Mesenchymal stem cell (in vitro differentiated cells and primary cell): ENCODE data around the gene CPT1A.

ENCODE experiments used
- DNase-seq: peaks from one replicate; pipeline ENCODE4 v3.0.0-alpha.2; 2013
- H2AFZ ChIP-seq: one replicate; pipeline ENCODE4 v1.6.1; 2013; ENCODE audit warnings: low read depth, mild to moderate bottlenecking, control low read depth, inconsistent platforms, low read length, moderate library complexity
- H2AK5ac ChIP-seq: 2 replicates; pipeline ENCODE4 v1.6.1; 2013; ENCODE audit warnings: low read length, moderate library complexity, mild to moderate bottlenecking, inconsistent platforms; ENCODE audit not compliant: severe bottlenecking
- H2BK120ac ChIP-seq: one replicate; pipeline ENCODE4 v1.6.1; 2013; ENCODE audit warnings: low read depth, mild to moderate bottlenecking, inconsistent platforms, low read length, moderate library complexity
- H2BK12ac ChIP-seq, 2 experiments: one replicate each; pipeline ENCODE4 v1.6.1; 2013; ENCODE audit warnings: inconsistent platforms in 2 of 2, low read length in 2 of 2, mild to moderate bottlenecking in 2 of 2, moderate library complexity in 2 of 2, control low read depth in 1 of 2
- H2BK15ac ChIP-seq: one replicate; pipeline ENCODE4 v1.6.1; 2013; ENCODE audit warnings: mild to moderate bottlenecking, low read depth, inconsistent platforms; ENCODE audit not compliant: poor library complexity, severe bottlenecking
- H2BK5ac ChIP-seq: 2 replicates; pipeline ENCODE4 v1.6.1; 2013; ENCODE audit warnings: low read depth, mild to moderate bottlenecking, low read length, control low read depth, inconsistent platforms; ENCODE audit not compliant: poor library complexity, severe bottlenecking
- H3K14ac ChIP-seq, 2 experiments: one replicate each; pipeline ENCODE4 v1.6.1; 2013; ENCODE audit warnings: inconsistent platforms in 2 of 2, low read length in 2 of 2, control low read depth in 1 of 2, mild to moderate bottlenecking in 1 of 2, moderate library complexity in 1 of 2
- H3K18ac ChIP-seq, 2 experiments: one replicate each; pipeline ENCODE4 v1.6.1; 2013; ENCODE audit warnings: inconsistent platforms in 2 of 2, low read length in 2 of 2, control low read depth in 1 of 2, low read depth in 1 of 2, mild to moderate bottlenecking in 1 of 2
- H3K23ac ChIP-seq, 2 experiments: one replicate each; pipeline ENCODE4 v1.6.1; 2013; ENCODE audit warnings: inconsistent platforms in 2 of 2, low read length in 2 of 2, mild to moderate bottlenecking in 2 of 2, moderate library complexity in 2 of 2, control low read depth in 1 of 2
- H3K27ac ChIP-seq: 2 replicates; pipeline ENCODE4 v1.5.1; 2013; ENCODE audit warnings: mild to moderate bottlenecking, moderate library complexity, low read length, control low read depth, inconsistent platforms; ENCODE audit not compliant: poor library complexity, severe bottlenecking
- H3K27me3 ChIP-seq, 2 experiments: 2 replicates each; pipeline versions ENCODE4 v1.6.1 to v1.7.0; 2013; ENCODE audit warnings: low read length in 2 of 2, mild to moderate bottlenecking in 2 of 2, moderate library complexity in 2 of 2, control low read depth in 1 of 2, inconsistent platforms in 1 of 2; ENCODE audit not compliant: control insufficient read depth in 1 of 2, insufficient read depth in 1 of 2
- H3K36me3 ChIP-seq, 2 experiments: 2 replicates each; pipeline versions ENCODE4 v1.6.1 to v1.7.0; 2013; ENCODE audit warnings: low read length in 2 of 2, control low read depth in 1 of 2, inconsistent platforms in 1 of 2, low read depth in 1 of 2, mild to moderate bottlenecking in 1 of 2; ENCODE audit not compliant: insufficient read depth in 2 of 2, control insufficient read depth in 1 of 2
- H3K4ac ChIP-seq, 2 experiments: one replicate each; pipeline ENCODE4 v1.6.1; 2013; ENCODE audit warnings: inconsistent platforms in 2 of 2, low read length in 2 of 2, mild to moderate bottlenecking in 2 of 2, moderate library complexity in 2 of 2, control low read depth in 1 of 2, low read depth in 1 of 2
- H3K4me1 ChIP-seq: 2 replicates; pipeline ENCODE4 v1.6.1; 2013; ENCODE audit warnings: low read depth, low read length, control low read depth; ENCODE audit not compliant: control insufficient read depth, insufficient read depth
- H3K4me2 ChIP-seq: 2 replicates; pipeline ENCODE4 v1.6.1; 2013; ENCODE audit warnings: low read length, mild to moderate bottlenecking, inconsistent platforms; ENCODE audit not compliant: poor library complexity, severe bottlenecking
- H3K4me3 ChIP-seq, 2 experiments: 2 replicates each; pipeline versions ENCODE4 v1.5.1 to v1.7.0; 2013; ENCODE audit warnings: low read length in 2 of 2, mild to moderate bottlenecking in 2 of 2, control low read depth in 1 of 2, low read depth in 1 of 2; ENCODE audit not compliant: insufficient read depth in 1 of 2
- H3K79me1 ChIP-seq: replicated peaks from 2 replicates; pipeline ENCODE4 v1.6.1; 2013; ENCODE audit warnings: mild to moderate bottlenecking, control low read depth, low read length, inconsistent platforms; ENCODE audit not compliant: poor library complexity, severe bottlenecking
- H3K9ac ChIP-seq: 2 replicates; pipeline ENCODE4 v1.7.0; 2013; ENCODE audit warnings: mild to moderate bottlenecking, low read length, moderate library complexity
- H3K9me3 ChIP-seq: 2 replicates; pipeline ENCODE4 v1.7.0; 2013; ENCODE audit warnings: mild to moderate bottlenecking, low read length; ENCODE audit not compliant: control insufficient read depth
- H4K8ac ChIP-seq: one replicate; pipeline ENCODE4 v1.6.1; 2013; ENCODE audit warnings: inconsistent platforms, mild to moderate bottlenecking, low read length, moderate library complexity
- H4K91ac ChIP-seq: one replicate; pipeline ENCODE4 v1.6.1; 2013; ENCODE audit warnings: mild to moderate bottlenecking, low read length, inconsistent platforms
- WGBS: methylation state at CpG from one replicate; pipeline ENCODE4 v1.1.7; 2013; ENCODE audit warnings: mixed read lengths; 5-methylcytosine and 5-hydroxymethylcytosine counted together

The CPT1A gene

DNA sequence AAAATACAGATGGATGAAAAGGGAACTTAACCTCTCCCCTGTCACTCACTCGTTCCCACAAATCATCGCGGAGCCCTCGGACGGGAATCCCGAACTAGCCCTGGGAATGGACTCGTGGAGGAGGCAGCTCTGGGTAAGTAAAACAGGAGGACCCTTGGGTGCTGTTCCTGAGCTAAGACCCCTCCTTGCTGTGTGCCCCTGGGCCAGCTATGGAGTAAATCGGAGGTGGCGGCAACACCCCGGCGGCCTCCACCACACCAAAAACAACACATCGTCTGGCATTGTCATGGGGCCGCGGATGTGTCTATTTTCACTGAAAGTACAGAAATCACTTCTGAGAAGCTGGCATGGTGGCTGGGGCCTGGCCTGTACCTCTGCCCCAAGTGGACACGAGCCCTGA is 12.1 kb downstream of the CPT1A start:
- Histone ChIP-seq H3K27me3 (no peaks in the 10 kb centered on the region), H3K4me1 (peaks cover 10% of the 10 kb centered on the region), H3K18ac (no peak overlapping the region), H2AFZ (no peak overlapping the region), H3K9me3 (no peaks in the 10 kb centered on the region), H4K91ac (no peak overlapping the region), H3K4ac (no peak overlapping the region), H3K4me3 (no peak overlapping the region), H3K14ac (no peak overlapping the region), H4K8ac (no peak overlapping the region), H3K23ac (no peak overlapping the region), H2BK12ac (peak overlapping the region in 1 of 2 experiments; percentile 9), H2BK120ac (no peak overlapping the region), H3K36me3 (peaks cover 13 to 21% of the 10 kb centered on the region in 2 experiments), H3K27ac (no peak overlapping the region), H3K79me1 (peaks cover 52% of the 10 kb centered on the region), H3K9ac (no peak overlapping the region), H2BK15ac (no peak overlapping the region), H2BK5ac (no peak overlapping the region), H2AK5ac (no peak overlapping the region), H3K4me2 (no peak overlapping the region)
- no peak for DNase-seq
- WGBS: 93% methylated on average over 15 of the region's 15 CpGs

DNA sequence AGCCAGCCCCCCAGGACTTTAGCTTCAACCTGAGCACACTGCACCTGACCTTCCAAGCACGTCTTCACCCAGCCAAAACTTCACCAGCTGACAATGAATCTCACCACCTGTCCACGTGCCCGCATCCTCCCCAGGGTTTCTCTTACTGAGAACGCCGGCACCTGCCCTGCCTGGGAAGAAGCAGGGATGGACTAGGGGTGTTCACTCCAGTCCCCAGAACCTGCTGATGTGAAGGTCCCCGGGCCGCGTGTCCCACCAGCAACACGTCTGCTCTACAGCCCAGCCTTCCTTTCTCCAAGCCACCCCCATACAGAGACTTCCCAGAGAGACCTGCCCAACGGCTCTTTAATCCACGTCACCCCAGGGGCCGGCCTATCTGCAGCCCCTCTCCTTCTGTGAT is 12.8 kb downstream of the CPT1A start:
- Histone ChIP-seq H2BK120ac (no peak overlapping the region), H3K36me3 (peaks cover 13 to 21% of the 10 kb centered on the region in 2 experiments), H4K8ac (no peak overlapping the region), H3K27me3 (no peaks in the 10 kb centered on the region), H3K4me2 (no peak overlapping the region), H2AFZ (no peak overlapping the region), H3K27ac (no peak overlapping the region), H2AK5ac (no peak overlapping the region), H4K91ac (no peak overlapping the region), H3K4me1 (peaks cover 10% of the 10 kb centered on the region), H3K9ac (no peak overlapping the region), H2BK5ac (no peak overlapping the region), H3K18ac (no peak overlapping the region), H3K79me1 (peaks cover 51% of the 10 kb centered on the region), H2BK12ac (no peak overlapping the region), H3K14ac (no peak overlapping the region), H3K23ac (no peak overlapping the region), H3K9me3 (no peaks in the 10 kb centered on the region), H2BK15ac (no peak overlapping the region), H3K4ac (no peak overlapping the region), H3K4me3 (peak overlapping the region in 1 of 2 experiments; percentile 24)
- WGBS: 86% methylated on average over 12 of the region's 12 CpGs
- DNase-seq: no peak

DNA sequence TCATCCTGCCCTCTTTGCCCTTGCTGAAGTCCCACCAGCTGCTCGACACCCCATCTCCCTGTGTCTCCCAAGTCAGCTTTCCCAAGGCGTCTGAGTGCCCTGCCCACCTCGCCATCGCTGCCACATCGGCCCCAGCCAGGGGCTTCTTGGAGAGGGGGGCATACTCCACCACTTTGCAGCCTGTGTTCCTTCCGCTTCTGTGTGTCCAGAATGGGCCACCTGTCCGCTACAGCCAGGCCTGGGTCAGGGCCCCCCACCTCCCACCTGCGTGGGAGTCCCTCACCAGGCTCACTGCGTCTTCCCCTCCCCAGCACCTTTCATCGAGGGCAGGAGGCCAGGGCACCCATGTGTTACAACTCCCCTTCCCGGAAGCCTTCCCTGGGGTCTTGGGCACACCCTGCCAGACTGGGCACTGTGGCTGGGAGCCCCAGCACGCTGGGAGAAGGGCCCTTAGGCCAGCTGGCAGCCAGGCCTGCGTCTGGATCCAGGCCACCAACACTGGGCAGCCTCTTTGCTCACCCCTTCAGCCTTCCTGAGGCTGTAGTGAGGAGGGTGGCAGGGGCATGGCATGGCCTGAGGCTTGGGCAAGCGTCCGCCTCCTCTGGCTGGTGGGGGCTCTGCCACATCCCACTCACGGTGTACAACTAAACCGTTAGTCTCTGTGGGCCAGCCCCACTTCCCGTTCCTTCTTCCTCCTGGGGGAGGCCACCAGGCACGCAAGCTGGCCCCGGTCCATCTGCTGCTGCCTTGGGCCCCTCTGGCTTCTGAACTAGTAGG is 13.4 kb downstream of the CPT1A start:
- Histone ChIP-seq H3K36me3 (peaks cover 13 to 21% of the 10 kb centered on the region in 2 experiments), H4K91ac (peak overlapping the region; percentile 8), H3K79me1 (peaks cover 51% of the 10 kb centered on the region), H3K14ac (no peak overlapping the region), H3K23ac (no peak overlapping the region), H4K8ac (no peak overlapping the region), H3K18ac (no peak overlapping the region), H2BK5ac (no peak overlapping the region), H3K4me3 (no peak overlapping the region), H3K9me3 (no peaks in the 10 kb centered on the region), H3K27ac (no peak overlapping the region), H3K9ac (no peak overlapping the region), H2BK120ac (no peak overlapping the region), H2BK12ac (no peak overlapping the region), H2AK5ac (no peak overlapping the region), H3K4ac (no peak overlapping the region), H2BK15ac (no peak overlapping the region), H2AFZ (no peak overlapping the region), H3K4me1 (peaks cover 10% of the 10 kb centered on the region), H3K27me3 (no peaks in the 10 kb centered on the region), H3K4me2 (no peak overlapping the region)
- WGBS: 92% methylated on average over 19 of the region's 20 CpGs
- DNase-seq: no peak

DNA sequence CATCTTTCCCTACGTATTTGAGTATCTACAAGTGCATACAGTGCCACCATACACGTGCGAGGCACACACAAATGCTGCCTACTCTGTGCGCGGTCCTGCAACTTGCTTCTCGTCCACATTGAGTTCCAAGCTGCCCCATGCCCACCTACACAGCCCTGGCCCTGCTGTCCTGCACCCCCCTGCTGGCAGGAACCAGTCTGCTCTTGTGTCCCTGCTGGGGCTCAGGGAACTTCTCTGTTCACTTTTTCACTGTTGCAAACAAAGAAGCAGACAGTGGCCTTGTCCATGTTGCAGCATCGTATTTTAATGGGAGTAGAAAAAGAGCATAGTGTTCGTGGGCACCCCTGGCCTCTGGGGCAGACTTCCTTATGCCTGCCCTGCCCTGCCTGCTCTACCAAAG is 14.0 kb downstream of the CPT1A start:
- H3K79me1 ChIP-seq: peaks cover 47% of the 10 kb centered on the region
- no peak overlapping the region for H2AFZ ChIP-seq
- 97% methylated on average over 8 of the region's 8 CpGs for WGBS
- DNase-seq: no peak
- no peak overlapping the region for H3K18ac ChIP-seq
- H3K4ac ChIP-seq: no peak overlapping the region
- no peak overlapping the region for H3K27ac ChIP-seq
- H3K9me3 ChIP-seq: no peaks in the 10 kb centered on the region
- H3K4me2 ChIP-seq: no peak overlapping the region
- H2BK12ac ChIP-seq: no peak overlapping the region
- no peak overlapping the region for H2BK15ac ChIP-seq
- peaks cover 8% of the 10 kb centered on the region for H3K4me1 ChIP-seq
- no peak overlapping the region for H3K9ac ChIP-seq
- no peak overlapping the region for H2AK5ac ChIP-seq
- no peak overlapping the region for H2BK120ac ChIP-seq
- H3K14ac ChIP-seq: no peak overlapping the region
- H4K8ac ChIP-seq: no peak overlapping the region
- peak overlapping the region; percentile 8 for H4K91ac ChIP-seq
- no peak overlapping the region for H3K4me3 ChIP-seq
- no peak overlapping the region for H3K23ac ChIP-seq
- no peak overlapping the region for H2BK5ac ChIP-seq
- H3K27me3 ChIP-seq: no peaks in the 10 kb centered on the region
- peaks cover 13 to 19% of the 10 kb centered on the region in 2 experiments for H3K36me3 ChIP-seq
